Astrocyte (in vitro differentiated cells and primary cell): ENCODE results near the gene TUBB. TPM values are rescaled to one million over a fixed set of nuclear protein-coding genes. Genes with fewer than 3 reads are reported as not detected.
A peak's percentile ranks its signal among the peaks of the same experiment; 100 is the strongest.

Source experiments
- DNase-seq: peaks from one replicate; pipeline ENCODE4 v3.0.0-alpha.2; 2010; ENCODE audit warnings: low read depth
- FAIRE-seq: peaks from 2 replicates; lab custom pipeline; 2011; peaks lifted over from hg19 to GRCh38; lab: Jason Lieb, UNC
- H2AFZ ChIP-seq: 2 replicates; pipeline ENCODE4 v1.6.0; 2012; ENCODE audit warnings: low read depth, low read length, inconsistent platforms
- H3K27ac ChIP-seq: 2 replicates; pipeline ENCODE4 v1.5.1; 2011; ENCODE audit warnings: low read depth, low read length, inconsistent platforms
- H3K27me3 ChIP-seq: 2 replicates; pipeline ENCODE4 v1.6.0; 2011; ENCODE audit warnings: low read length, inconsistent platforms; ENCODE audit not compliant: insufficient read depth
- H3K36me3 ChIP-seq: 2 replicates; pipeline ENCODE4 v1.5.1; 2011; ENCODE audit warnings: low read length, inconsistent platforms; ENCODE audit not compliant: insufficient read depth
- H3K4me1 ChIP-seq: 2 replicates; pipeline ENCODE4 v1.5.1; 2011; ENCODE audit warnings: low read length, inconsistent platforms; ENCODE audit not compliant: insufficient read depth
- H3K4me2 ChIP-seq: 2 replicates; pipeline ENCODE4 v1.6.0; 2012; ENCODE audit warnings: low read length, inconsistent platforms
- H3K4me3 ChIP-seq: 2 replicates; pipeline ENCODE4 v1.5.1; 2011; ENCODE audit warnings: low read depth, mild to moderate bottlenecking, low read length, inconsistent platforms; ENCODE audit not compliant: insufficient read depth
- H3K79me2 ChIP-seq: 2 replicates; pipeline ENCODE4 v1.6.0; 2012; ENCODE audit warnings: mild to moderate bottlenecking, low read length, inconsistent platforms; ENCODE audit not compliant: insufficient read depth
- H3K9ac ChIP-seq: 2 replicates; pipeline ENCODE4 v1.6.0; 2012; ENCODE audit warnings: mild to moderate bottlenecking, low read length, inconsistent platforms
- H3K9me3 ChIP-seq: 2 replicates; pipeline ENCODE4 v1.5.1; 2012; ENCODE audit warnings: low read depth, mild to moderate bottlenecking, low read length, inconsistent platforms; ENCODE audit not compliant: insufficient read depth
- H4K20me1 ChIP-seq: 2 replicates; pipeline ENCODE4 v1.6.0; 2012; ENCODE audit warnings: low read length, inconsistent platforms; ENCODE audit not compliant: insufficient read depth
- H3K27ac Mint-ChIP-seq: one replicate; pipeline ENCODE4 v1.8.0; 2021; ENCODE audit warnings: mild to moderate bottlenecking, mixed read lengths; ENCODE audit not compliant: unreplicated experiment
- H3K27me3 Mint-ChIP-seq: one replicate; pipeline ENCODE4 v1.8.0; 2021; ENCODE audit warnings: low read depth, mixed read lengths; ENCODE audit not compliant: unreplicated experiment
- H3K36me3 Mint-ChIP-seq: one replicate; pipeline ENCODE4 v1.8.0; 2021; ENCODE audit warnings: low read depth, mixed read lengths; ENCODE audit not compliant: unreplicated experiment
- H3K4me1 Mint-ChIP-seq: one replicate; pipeline ENCODE4 v1.8.0; 2021; ENCODE audit warnings: low read depth, mixed read lengths; ENCODE audit not compliant: unreplicated experiment
- H3K4me3 Mint-ChIP-seq: one replicate; pipeline ENCODE4 v1.8.0; 2021; ENCODE audit warnings: mild to moderate bottlenecking, moderate library complexity, mixed read lengths; ENCODE audit not compliant: unreplicated experiment
- H3K9me3 Mint-ChIP-seq: one replicate; pipeline ENCODE4 v1.8.0; 2021; ENCODE audit warnings: mild to moderate bottlenecking, mixed read lengths; ENCODE audit not compliant: unreplicated experiment
- EZH2 ChIP-seq: IDR thresholded peaks from 2 replicates; pipeline ENCODE4 v1.6.1; 2012; ENCODE audit warnings: mild to moderate bottlenecking, low read length, inconsistent platforms; ENCODE audit not compliant: insufficient read depth
- total RNA-seq: library from RNA; stranded (reverse); gene quantifications from 2 replicates; pipeline ENCODE4 v1.2.1, GENCODE V29; 2021
- TF ChIP-seq, protein P1 (sequence below): IDR thresholded peaks from 2 replicates; pipeline ENCODE4 v1.5.1; 2011; ENCODE audit warnings: low read depth, mild to moderate bottlenecking, inconsistent platforms, low read length, moderate library complexity; ENCODE audit not compliant: insufficient read depth

The TUBB gene
- total RNA-seq, 1 donor from 2014 or later = 887 TPM

DNA sequence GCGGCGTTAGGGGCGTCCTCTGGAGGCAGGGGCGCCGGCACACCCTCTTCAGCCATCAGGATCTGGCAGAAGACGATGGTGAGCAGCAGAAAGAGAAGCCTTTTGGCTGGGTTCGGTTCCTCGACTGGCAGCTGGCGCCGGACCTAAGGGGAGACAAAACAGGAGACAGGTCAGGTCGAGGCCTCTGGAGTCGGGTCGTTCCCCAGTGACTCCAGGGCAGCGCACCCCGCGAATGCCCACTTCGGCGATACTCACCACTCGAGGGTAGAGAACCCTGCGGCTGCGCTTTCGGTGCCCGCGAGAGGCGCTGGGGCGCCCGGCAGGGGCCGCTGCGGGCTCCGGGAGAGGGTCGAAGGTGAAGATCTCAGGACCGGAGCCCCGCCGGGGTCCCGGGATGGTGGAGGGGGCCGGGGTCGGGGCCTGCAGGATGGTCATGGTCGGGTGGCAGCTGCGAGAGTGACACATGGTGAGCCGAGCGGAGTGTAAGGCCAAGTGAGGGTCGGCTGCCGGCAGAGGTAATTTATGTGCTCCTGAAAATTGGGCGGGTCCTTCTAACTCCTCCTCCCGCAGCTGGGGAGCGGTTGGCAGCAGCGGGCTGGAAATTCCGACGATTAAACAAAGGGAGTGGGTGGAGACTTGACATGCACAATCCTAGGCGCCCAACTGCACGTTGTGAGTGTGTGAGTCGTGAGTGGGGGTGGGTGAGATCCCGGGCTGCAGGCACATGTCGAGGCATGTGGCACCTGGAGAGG lies 24.1 kb downstream of the TUBB start, which contains the start of gene IER3:
TSS of gene IER3 (minus strand) at position 494 of the 752 bp plus-strand sequence. CDS start at position 465, 29 bp downstream.
- H3K9me3 ChIP-seq = no peaks in the 10 kb centered on the region
- Mint-ChIP-seq H3K4me3 (peak within 1 kb of the TSS; percentile 100), H3K27me3 (no peaks in the 10 kb centered on the region), H3K36me3 (peaks cover 15% of the 10 kb centered on the region), H3K9me3 (no peaks in the 10 kb centered on the region), H3K27ac (peak within 1 kb of the TSS; percentile 99), H3K4me1 (peaks cover 37% of the 10 kb centered on the region)
- H3K4me3 ChIP-seq = peak within 1 kb of the TSS; percentile 96
- peaks cover 45% of the 10 kb centered on the region for H3K79me2 ChIP-seq
- peaks cover 41% of the 10 kb centered on the region for H3K4me1 ChIP-seq
- H3K27ac ChIP-seq = peak within 1 kb of the TSS; percentile 94
- H2AFZ ChIP-seq = no peak within 1 kb of the TSS
- peak; percentile 90 for DNase-seq
- no peak for FAIRE-seq
- peaks cover 33% of the 10 kb centered on the region for H4K20me1 ChIP-seq
- H3K9ac ChIP-seq = peak within 1 kb of the TSS; percentile 97
- H3K27me3 ChIP-seq = no peaks in the 10 kb centered on the region
- TF ChIP-seq, protein P1, sequence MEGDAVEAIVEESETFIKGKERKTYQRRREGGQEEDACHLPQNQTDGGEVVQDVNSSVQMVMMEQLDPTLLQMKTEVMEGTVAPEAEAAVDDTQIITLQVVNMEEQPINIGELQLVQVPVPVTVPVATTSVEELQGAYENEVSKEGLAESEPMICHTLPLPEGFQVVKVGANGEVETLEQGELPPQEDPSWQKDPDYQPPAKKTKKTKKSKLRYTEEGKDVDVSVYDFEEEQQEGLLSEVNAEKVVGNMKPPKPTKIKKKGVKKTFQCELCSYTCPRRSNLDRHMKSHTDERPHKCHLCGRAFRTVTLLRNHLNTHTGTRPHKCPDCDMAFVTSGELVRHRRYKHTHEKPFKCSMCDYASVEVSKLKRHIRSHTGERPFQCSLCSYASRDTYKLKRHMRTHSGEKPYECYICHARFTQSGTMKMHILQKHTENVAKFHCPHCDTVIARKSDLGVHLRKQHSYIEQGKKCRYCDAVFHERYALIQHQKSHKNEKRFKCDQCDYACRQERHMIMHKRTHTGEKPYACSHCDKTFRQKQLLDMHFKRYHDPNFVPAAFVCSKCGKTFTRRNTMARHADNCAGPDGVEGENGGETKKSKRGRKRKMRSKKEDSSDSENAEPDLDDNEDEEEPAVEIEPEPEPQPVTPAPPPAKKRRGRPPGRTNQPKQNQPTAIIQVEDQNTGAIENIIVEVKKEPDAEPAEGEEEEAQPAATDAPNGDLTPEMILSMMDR = no peak
- no peak for TF ChIP-seq EZH2
- peaks cover 2% of the 10 kb centered on the region for H3K36me3 ChIP-seq
- peak within 1 kb of the TSS; percentile 84 for H3K4me2 ChIP-seq

DNA sequence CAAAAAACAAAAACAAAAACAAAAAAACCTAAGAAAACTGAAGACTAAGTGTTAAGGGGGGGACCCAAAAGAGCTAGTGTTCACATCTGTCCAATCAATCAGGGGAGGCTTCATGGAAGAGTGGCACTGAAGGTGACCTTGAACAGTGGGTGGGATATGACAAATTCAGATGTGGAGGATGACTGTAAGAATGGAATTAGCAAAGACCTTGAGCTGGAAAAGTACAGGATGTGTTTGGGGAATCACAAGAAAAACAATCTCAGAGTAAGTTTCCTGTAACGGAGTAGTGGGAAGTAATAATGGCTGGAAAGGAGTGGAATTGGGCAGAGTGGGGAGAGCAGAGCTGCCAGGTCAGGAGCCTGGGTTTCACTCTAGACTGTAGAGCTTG lies 27.1 kb downstream of the TUBB start:
- Histone ChIP-seq H4K20me1 (peaks cover 15% of the 10 kb centered on the region), H3K36me3 (no peaks in the 10 kb centered on the region), H3K27ac (peak overlapping the region; percentile 77), H3K4me1 (peaks cover 42% of the 10 kb centered on the region), H3K9me3 (no peaks in the 10 kb centered on the region), H3K4me2 (peak overlapping the region; percentile 43), H3K4me3 (no peak overlapping the region), H3K27me3 (no peaks in the 10 kb centered on the region), H3K9ac (peak overlapping the region; percentile 60), H2AFZ (no peak overlapping the region), H3K79me2 (peaks cover 20% of the 10 kb centered on the region)
- Mint-ChIP-seq H3K27ac (peak overlapping the region; percentile 80), H3K27me3 (no peaks in the 10 kb centered on the region), H3K9me3 (no peaks in the 10 kb centered on the region), H3K4me3 (no peak overlapping the region), H3K36me3 (peaks cover 5% of the 10 kb centered on the region), H3K4me1 (peaks cover 33% of the 10 kb centered on the region)
- no peak for FAIRE-seq
- TF ChIP-seq, protein P1 = no peak
- TF ChIP-seq EZH2 = no peak
- no peak for DNase-seq
